H1 (cell line): Measurements from ENCODE around the gene COL26A1. TPM values are rescaled to one million over a fixed set of nuclear protein-coding genes. Genes with fewer than 3 reads are reported as not detected.
A peak's percentile ranks its signal among the peaks of the same experiment; 100 is the strongest.

Experiments used
- CTCF ChIA-PET: fragments of 300-600 bp; sonication (Branson Sonifier 250); formaldehyde crosslinking; loops from one replicate; lab custom pipeline; 2021; ENCODE audit not compliant: partially characterized antibody; lab: Charles Lee
- POLR2A ChIA-PET: fragments of 300-600 bp; sonication (Branson Sonifier 250); formaldehyde crosslinking; loops from one replicate; lab custom pipeline; 2021; ENCODE audit warnings: inconsistent platforms; ENCODE audit not compliant: partially characterized antibody; lab: Charles Lee
- DNase-seq, 2 experiments: peaks; one replicate each; pipeline versions ENCODE4 v3.0.0 to v3.0.0-alpha.2; 2010 to 2022; ENCODE audit warnings: low spot score in 2 of 2, low read depth in 1 of 2, mixed read lengths in 1 of 2
- FAIRE-seq: peaks from 2 replicates; lab custom pipeline; 2011; peaks lifted over from hg19 to GRCh38; lab: Jason Lieb, UNC
- H2AFZ ChIP-seq: 2 replicates; pipeline ENCODE4 v1.8.1; 2012; ENCODE audit warnings: low read length, inconsistent platforms
- H2AK5ac ChIP-seq: 2 replicates; pipeline ENCODE4 v1.6.1; 2013; ENCODE audit warnings: low read depth, low read length
- H2BK120ac ChIP-seq: replicated peaks from 2 replicates; pipeline ENCODE3; 2013; ENCODE audit warnings: low read depth, low read length, inconsistent platforms
- H2BK12ac ChIP-seq: 2 replicates; pipeline ENCODE4 v1.6.1; 2013; ENCODE audit warnings: low read depth, low read length
- H2BK15ac ChIP-seq: 2 replicates; pipeline ENCODE4 v1.6.1; 2013; ENCODE audit warnings: low read length
- H2BK20ac ChIP-seq: 2 replicates; pipeline ENCODE4 v1.6.1; 2013; ENCODE audit warnings: low read length
- H2BK5ac ChIP-seq: 2 replicates; pipeline ENCODE4 v1.6.1; 2013; ENCODE audit warnings: low read depth, low read length
- H3K14ac ChIP-seq: 2 replicates; pipeline ENCODE4 v1.6.1; 2013; ENCODE audit warnings: inconsistent platforms; ENCODE audit not compliant: insufficient read length
- H3K18ac ChIP-seq: 2 replicates; pipeline ENCODE4 v1.6.1; 2013; ENCODE audit warnings: low read length; ENCODE audit errors: extremely low read depth
- H3K23ac ChIP-seq: 2 replicates; pipeline ENCODE4 v1.6.1; 2013; ENCODE audit warnings: inconsistent platforms; ENCODE audit not compliant: insufficient read length
- H3K23me2 ChIP-seq: 2 replicates; pipeline ENCODE4 v1.6.1; 2013; ENCODE audit warnings: low read depth, low read length
- H3K27ac ChIP-seq: 2 replicates; pipeline ENCODE4 v1.6.1; 2011; ENCODE audit warnings: low read depth, low read length, inconsistent platforms
- H3K27me3 ChIP-seq, 4 experiments: replicated peaks in 1 of 4; 1 replicate in 1 of 4; 2 replicates in 3 of 4; pipeline versions ENCODE4 v1.6.1 to v1.8.1; 2011 to 2013; ENCODE audit warnings: low read length in 3 of 4, mild to moderate bottlenecking in 3 of 4, inconsistent platforms in 2 of 4, mixed read lengths in 2 of 4, moderate library complexity in 1 of 4; ENCODE audit not compliant: control insufficient read depth in 3 of 4, insufficient read depth in 3 of 4; ENCODE audit errors: extremely low read depth in 1 of 4
- H3K36me3 ChIP-seq, 4 experiments: 2 replicates each; pipeline versions ENCODE4 v1.6.1 to v1.8.1; 2011 to 2013; ENCODE audit warnings: mild to moderate bottlenecking in 4 of 4, low read length in 3 of 4, moderate library complexity in 2 of 4, control low read depth in 1 of 4, inconsistent platforms in 1 of 4; ENCODE audit not compliant: insufficient read depth in 4 of 4, control insufficient read depth in 2 of 4
- H3K4ac ChIP-seq: replicated peaks from 2 replicates; pipeline ENCODE3; 2013; ENCODE audit warnings: low read length, low read depth, mixed read lengths, inconsistent platforms; ENCODE audit not compliant: insufficient read length
- H3K4me1 ChIP-seq, 4 experiments: replicated peaks in 1 of 4; 1 replicate in 1 of 4; 2 replicates in 3 of 4; pipeline versions ENCODE4 v1.6.1 to v1.8.1; 2011 to 2013; ENCODE audit warnings: low read length in 3 of 4, inconsistent platforms in 2 of 4, mixed read lengths in 1 of 4; ENCODE audit not compliant: insufficient read depth in 4 of 4, control insufficient read depth in 3 of 4
- H3K4me2 ChIP-seq, 2 experiments: 2 replicates each; pipeline versions ENCODE4 v1.6.1 to v1.8.1; 2011 to 2013; ENCODE audit warnings: low read depth in 2 of 2, low read length in 2 of 2, control low read depth in 1 of 2, inconsistent platforms in 1 of 2, mild to moderate bottlenecking in 1 of 2; ENCODE audit not compliant: insufficient read depth in 1 of 2
- H3K4me3 ChIP-seq, 4 experiments: fragments of 200-600, 300-600 bp in 1 of 4; sonication (generic), shearing (Covaris generic), sonication (Bioruptor Twin) in 1 of 4; 2 replicates each; pipeline versions ENCODE4 v1.5.1 to v1.8.1; 2011 to 2016; ENCODE audit warnings: low read length in 4 of 4, low read depth in 3 of 4, control low read depth in 2 of 4, inconsistent platforms in 2 of 4, mild to moderate bottlenecking in 2 of 4, mixed read lengths in 1 of 4, moderate library complexity in 1 of 4; ENCODE audit not compliant: insufficient read depth in 2 of 4; ENCODE audit errors: extremely low read depth in 1 of 4
- H3K56ac ChIP-seq: replicated peaks from 2 replicates; pipeline ENCODE3; 2013; ENCODE audit warnings: low read depth, mild to moderate bottlenecking, mixed read lengths, low read length, inconsistent platforms; ENCODE audit not compliant: insufficient read length
- H3K79me1 ChIP-seq: 2 replicates; pipeline ENCODE4 v1.6.1; 2013; ENCODE audit warnings: low read depth, low read length, control low read depth
- H3K79me2 ChIP-seq, 2 experiments: 2 replicates each; pipeline versions ENCODE4 v1.6.1 to v1.8.1; 2012 to 2013; ENCODE audit warnings: low read length in 2 of 2, mild to moderate bottlenecking in 2 of 2, inconsistent platforms in 1 of 2; ENCODE audit not compliant: insufficient read depth in 2 of 2, control insufficient read depth in 1 of 2
- H3K9ac ChIP-seq, 4 experiments: replicated peaks in 1 of 4; 1 replicate in 1 of 4; 2 replicates in 3 of 4; pipeline versions ENCODE4 v1.6.1 to v1.8.1; 2011 to 2013; ENCODE audit warnings: low read depth in 3 of 4, low read length in 3 of 4, control low read depth in 2 of 4, mild to moderate bottlenecking in 2 of 4, moderate library complexity in 2 of 4, inconsistent platforms in 1 of 4; ENCODE audit errors: extremely low read depth in 1 of 4
- H3K9me3 ChIP-seq, 2 experiments: 2 replicates each; pipeline versions ENCODE4 v1.6.1 to v1.8.1; 2012 to 2013; ENCODE audit warnings: mild to moderate bottlenecking in 2 of 2, moderate library complexity in 2 of 2, control low read depth in 1 of 2, inconsistent platforms in 1 of 2, low read depth in 1 of 2, low read length in 1 of 2, mixed read lengths in 1 of 2; ENCODE audit not compliant: insufficient read depth in 2 of 2
- H4K20me1 ChIP-seq, 2 experiments: replicated peaks in 1 of 2; 2 replicates each; pipeline versions ENCODE3 to v1.8.1; 2011 to 2013; ENCODE audit warnings: inconsistent platforms in 2 of 2, low read length in 2 of 2, mild to moderate bottlenecking in 1 of 2; ENCODE audit not compliant: insufficient read depth in 2 of 2, control insufficient read depth in 1 of 2
- H4K5ac ChIP-seq: 2 replicates; pipeline ENCODE4 v1.6.1; 2013; ENCODE audit warnings: low read length, low read depth, mixed read lengths, inconsistent platforms; ENCODE audit not compliant: insufficient read length
- H4K8ac ChIP-seq: 2 replicates; pipeline ENCODE4 v1.8.0; 2013; ENCODE audit warnings: mild to moderate bottlenecking, moderate library complexity, low read length, inconsistent platforms; ENCODE audit not compliant: insufficient read depth; ENCODE audit errors: extremely low read depth
- H4K91ac ChIP-seq: replicated peaks from 2 replicates; pipeline ENCODE3; 2013; ENCODE audit warnings: low read length, mixed read lengths, inconsistent platforms; ENCODE audit not compliant: insufficient read length
- CBX5 ChIP-seq: fragments of 300-800, 300-1000 bp; sonication (generic); IDR thresholded peaks from 2 replicates; pipeline ENCODE4 v1.7.1; 2016; ENCODE audit warnings: antibody characterized with exemption, low read length, low read depth
- CHD2 ChIP-seq: IDR thresholded peaks from 2 replicates; pipeline ENCODE4 v1.6.1; 2012; ENCODE audit warnings: low read length, improper control_type of control experiment
- HDAC2 ChIP-seq, 2 experiments: fragments of 300-600 bp in 1 of 2; sonication (generic) in 1 of 2; IDR thresholded peaks; 2 replicates each; pipeline ENCODE4 v1.6.1; 2011 to 2012; ENCODE audit warnings: low read depth in 2 of 2, low read length in 2 of 2, mild to moderate bottlenecking in 2 of 2, moderate library complexity in 2 of 2, borderline replicate concordance in 1 of 2, inconsistent platforms in 1 of 2
- NRF1 ChIP-seq: IDR thresholded peaks from 2 replicates; pipeline ENCODE4 v1.6.1; 2011; ENCODE audit warnings: mild to moderate bottlenecking, low read depth, low read length, improper control_type of control experiment
- PHF8 ChIP-seq: fragments of 200-600 bp; sonication (generic); conservative IDR thresholded peaks from 2 replicates; pipeline ENCODE4 v1.7.1; 2012; ENCODE audit warnings: low read depth, mild to moderate bottlenecking, inconsistent platforms, low read length, moderate library complexity
- POU5F1 ChIP-seq: IDR thresholded peaks from 2 replicates; pipeline ENCODE4 v1.6.1; 2011; ENCODE audit warnings: low read depth, mild to moderate bottlenecking, low read length, moderate library complexity
- SIN3A ChIP-seq, 2 experiments: IDR thresholded peaks in 1 of 2; conservative IDR thresholded peaks in 1 of 2; 2 replicates each; pipeline ENCODE4 v1.6.1; 2011 to 2012; ENCODE audit warnings: low read length in 2 of 2, improper control_type of control experiment in 1 of 2, low read depth in 1 of 2, mild to moderate bottlenecking in 1 of 2
- YY1 ChIP-seq: IDR thresholded peaks from 2 replicates; pipeline ENCODE4 v1.6.1; 2011; ENCODE audit warnings: low read depth, mild to moderate bottlenecking, low read length
- ZNF274 ChIP-seq: IDR thresholded peaks from 2 replicates; pipeline ENCODE4 v1.7.0; 2012; ENCODE audit warnings: low read length, borderline replicate concordance; ENCODE audit errors: extremely low read depth
- WGBS, 2 experiments: shearing (Covaris generic) in 1 of 2; methylation state at CpG; one replicate each; pipeline versions ENCODE4 v1.1.6 to v1.1.7; 2013 to 2015; ENCODE audit warnings: low lambda C conversion rate in 2 of 2, mixed read lengths in 2 of 2, inconsistent platforms in 1 of 2, low coverage in 1 of 2, missing lambda C conversion rate in 1 of 2; ENCODE audit not compliant: insufficient replicate concordance in 2 of 2, insufficient coverage in 1 of 2, insufficient read length in 1 of 2; ENCODE audit errors: extremely low coverage in 1 of 2, missing lambda C conversion rate in 1 of 2; 5-methylcytosine and 5-hydroxymethylcytosine counted together
- polyA plus RNA-seq, 7 experiments: library from polyadenylated mRNA; depleted of rRNA in 3 of 7; stranded (reverse) in 5 of 7; unstranded in 2 of 7; fragments of >200 nt in 5 of 7; fragments of 200-250 nt in 2 of 7; gene quantifications; 1 replicate in 5 of 7; 2 replicates in 1 of 7; 4 replicates in 1 of 7; pipeline versions ENCODE4 v1.2.1 to v1.2.3, GENCODE V29; 2011 to 2013; ENCODE audit warnings: missing spikeins in 2 of 7, mixed read lengths in 2 of 7
- total RNA-seq: library from RNA; stranded (reverse); fragmentation: NEBNext Ultra II Directional; extraction: Animal tissue kit (Norgen Biotek cat#: 25700); gene quantifications from 2 replicates; pipeline ENCODE4 v1.2.1, GENCODE V29; 2021
- TF ChIP-seq, protein P1 (sequence below): IDR thresholded peaks from 2 replicates; pipeline ENCODE4 v1.6.1; 2012; ENCODE audit warnings: inconsistent platforms

COL26A1 gene
- total and polyA plus RNA-seq, 2 of the 8 experiments (the other 6 are each of a cell fraction or from before 2014, with no cell fraction given), result 51.1 to 68.8 TPM

DNA sequence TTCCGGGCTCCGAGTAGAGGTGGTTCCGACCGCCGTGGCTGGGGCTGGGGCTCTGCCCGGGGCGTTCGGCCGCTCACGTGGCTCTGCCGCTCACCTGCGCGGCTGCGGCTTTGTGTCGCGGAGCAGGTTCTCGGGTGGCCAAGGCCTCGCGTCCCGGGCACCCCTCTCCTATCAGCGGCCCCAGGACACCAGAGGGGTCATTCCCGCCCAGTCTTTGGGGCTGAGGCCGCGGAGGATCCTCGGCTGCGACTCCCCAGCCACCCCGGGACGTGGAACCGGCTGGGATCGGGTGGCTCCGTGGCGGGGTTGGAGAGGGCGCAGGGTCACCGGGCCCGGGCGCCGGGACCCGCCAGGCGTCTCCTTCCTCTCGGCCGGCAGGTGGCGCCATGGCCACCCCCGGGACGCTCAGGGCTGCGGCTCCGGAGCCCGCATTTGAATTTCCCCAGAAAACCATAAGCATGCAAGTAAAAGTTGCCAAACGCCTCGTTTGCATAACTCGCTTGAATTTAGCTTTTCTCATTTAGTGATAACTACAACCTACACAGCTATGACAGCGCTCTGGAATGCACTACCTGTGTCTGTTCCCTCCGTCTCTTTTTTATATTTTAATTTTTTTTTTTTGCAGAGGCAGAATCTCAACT lies 1.2 kb downstream of the COL26A1 start:
- H3K27me3 ChIP-seq, result no peaks in the 10 kb centered on the region; a peak in 1 of 7 replicates
- peak overlapping the region; percentile 80; the same call in 1 of the 2 replicates for H2BK12ac ChIP-seq
- peak overlapping the region; percentile 100 for H3K18ac ChIP-seq
- H2AFZ ChIP-seq, result no peak overlapping the region; the same call in 1 of the 2 replicates
- peak overlapping the region; percentile 90; the same call in 1 of the 2 replicates for H2BK5ac ChIP-seq
- POLR2A ChIA-PET, result interaction anchor here (1.1 to 5.7 kb wide), 8 partner anchors 9 to 42 kb away, joined by 3 to 29 read pairs (median 6); partner anchors contain the start of gene IFT22
- peak overlapping the region; percentile 99 for H3K4ac ChIP-seq
- H3K27ac ChIP-seq, result peak overlapping the region; percentile 86; the same call in 1 of the 2 replicates
- no peak overlapping the region for H3K14ac ChIP-seq
- H2BK15ac ChIP-seq, result no peak overlapping the region
- H3K4me3 ChIP-seq, result peak overlapping the region; percentile 64 to 84 (median 73)
- H3K9me3 ChIP-seq, result no peaks in the 10 kb centered on the region
- H4K5ac ChIP-seq, result peak overlapping the region; percentile 98
- H3K79me1 ChIP-seq, result peaks cover 3% of the 10 kb centered on the region
- peak overlapping the region; percentile 99 for H4K8ac ChIP-seq
- peak overlapping the region; percentile 98 for H4K91ac ChIP-seq
- no peak overlapping the region for H2BK20ac ChIP-seq
- peaks cover 5% of the 10 kb centered on the region for H3K23me2 ChIP-seq
- peak overlapping the region; percentile 90 for H3K56ac ChIP-seq
- H2AK5ac ChIP-seq, result no peak overlapping the region
- no peak overlapping the region for H3K23ac ChIP-seq
- H3K9ac ChIP-seq, result peak overlapping the region; percentile 75 to 94 (median 86)
- peak overlapping the region; percentile 23 to 80 for H3K4me2 ChIP-seq
- H4K20me1 ChIP-seq, result peaks cover 0 to 2% of the 10 kb centered on the region in 2 experiments
- peak overlapping the region; percentile 87 for H2BK120ac ChIP-seq
- no peak for FAIRE-seq
- 2% methylated on average over 39 of the region's 52 CpGs; no CpG with 5 or more reads in 1 of the 2 experiments for WGBS, 2 experiments
- CTCF ChIA-PET, result interaction anchor here (0.7 to 36.0 kb wide), 27 partner anchors 9 to 164 kb away, joined by 3 to 728 read pairs (median 3); no protein-coding TSS in a partner anchor
- peaks cover 0 to 3% (median 2%) of the 10 kb centered on the region in 4 experiments; a peak in 3 of 7 replicates for H3K4me1 ChIP-seq
- H3K36me3 ChIP-seq, result peaks cover 0 to 3% (median 0%) of the 10 kb centered on the region in 4 experiments; a peak in 1 of 8 replicates
- H3K79me2 ChIP-seq, result peaks cover 4 to 45% of the 10 kb centered on the region in 2 experiments; a peak in 3 of 4 replicates
- DNase-seq, result peak in 1 of 2 experiments; percentile 89
- TF ChIP-seq ZNF274 (no peak), YY1 (0 out of 2 replicates have a peak, but pooled peaks have one; percentile 11), CHD2 (no peak), CBX5 (no peak), POU5F1 (no peak), PHF8 (peak; percentile 73), SIN3A (conservative IDR thresholded peaks at IDR 0.05 in 1 of 2, IDR thresholded peaks at IDR 0.05 in 1 of 2; ENCODE audit: low read depth in 1 of 2, low read length in 2 of 2) (no peak), NRF1 (no peak), HDAC2 (IDR thresholded peaks at IDR 0.05; ENCODE audit: borderline replicate concordance in 1 of 2, low read depth in 2 of 2, low read length in 2 of 2) (no peak)
- TF ChIP-seq, protein P1, sequence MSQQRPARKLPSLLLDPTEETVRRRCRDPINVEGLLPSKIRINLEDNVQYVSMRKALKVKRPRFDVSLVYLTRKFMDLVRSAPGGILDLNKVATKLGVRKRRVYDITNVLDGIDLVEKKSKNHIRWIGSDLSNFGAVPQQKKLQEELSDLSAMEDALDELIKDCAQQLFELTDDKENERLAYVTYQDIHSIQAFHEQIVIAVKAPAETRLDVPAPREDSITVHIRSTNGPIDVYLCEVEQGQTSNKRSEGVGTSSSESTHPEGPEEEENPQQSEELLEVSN, result 0 out of 2 replicates have a peak, but pooled peaks have one; percentile 14
